Prostate gland (tissue), 2 donors: ENCODE results near the gene FAM50B. TPM values are rescaled to one million over a fixed set of nuclear protein-coding genes. Genes with fewer than 3 reads are reported as not detected.
A peak's percentile ranks its signal among the peaks of the same experiment; 100 is the strongest.

ENCODE experiments used
- DNase-seq: peaks from one replicate; pipeline ENCODE4 v3.0.0-alpha.2; 2019; ENCODE audit warnings: low spot score
- H3K27ac ChIP-seq, 2 donors: fragments of 200-600 bp; sonication (generic); 2 replicates each; pipeline ENCODE4 v1.5.1; 2017 to 2019
- H3K27me3 ChIP-seq: fragments of 200-600 bp; sonication (generic); replicated peaks from 2 replicates; pipeline ENCODE4 v1.5.1; 2019; ENCODE audit not compliant: insufficient read depth
- H3K36me3 ChIP-seq, 2 donors: fragments of 200-600 bp; sonication (generic); 1 replicate in 1 of 2; 2 replicates in 1 of 2; pipeline versions ENCODE4 v1.5.1 to v1.8.1; 2017 to 2019
- H3K4me1 ChIP-seq: fragments of 200-600 bp; sonication (generic); replicated peaks from 2 replicates; pipeline ENCODE4 v1.5.1; 2019
- H3K4me3 ChIP-seq, 2 donors: fragments of 200-600 bp; sonication (generic); 2 replicates each; pipeline ENCODE4 v1.5.1; 2017 to 2019
- H3K9me3 ChIP-seq: fragments of 200-600 bp; sonication (generic); 2 replicates; pipeline ENCODE4 v1.5.1; 2017
- POLR2A ChIP-seq: fragments of 450-650 bp; IDR thresholded peaks from one replicate; pipeline ENCODE4 v1.6.1; 2016; ENCODE audit warnings: antibody characterized with exemption, mild to moderate bottlenecking
- POLR2AphosphoS5 ChIP-seq: sonication (generic); formaldehyde crosslinking; IDR thresholded peaks from one replicate; pipeline ENCODE4 v1.6.1; 2017; ENCODE audit warnings: antibody characterized with exemption
- WGBS: methylation state at CpG from one replicate; pipeline ENCODE4 v1.1.5; 2018; 5-methylcytosine and 5-hydroxymethylcytosine counted together
- intact Hi-C: fragments of 100-400 bp; cut with DNase I; formaldehyde crosslinking; loops from one replicate; pipeline ENCODE4 v1.14.2; 2022
- total RNA-seq, 2 donors: library from RNA; depleted of rRNA; stranded (reverse); fragments of >200 nt; gene quantifications; one replicate each; pipeline ENCODE4 v1.1.0, GENCODE V29; 2016
- TF ChIP-seq, protein P1 (sequence below), 4 experiments: fragments of 200-600 bp in 2 of 4; fragments of 450-650 bp in 2 of 4; sonication (generic) in 2 of 4; IDR thresholded peaks; 1 replicate in 3 of 4; 2 replicates in 1 of 4; pipeline ENCODE4 v1.5.1; 2016 to 2019; ENCODE audit warnings: antibody characterized with exemption in 4 of 4, mild to moderate bottlenecking in 2 of 4, moderate library complexity in 2 of 4

The FAM50B gene, protein sequence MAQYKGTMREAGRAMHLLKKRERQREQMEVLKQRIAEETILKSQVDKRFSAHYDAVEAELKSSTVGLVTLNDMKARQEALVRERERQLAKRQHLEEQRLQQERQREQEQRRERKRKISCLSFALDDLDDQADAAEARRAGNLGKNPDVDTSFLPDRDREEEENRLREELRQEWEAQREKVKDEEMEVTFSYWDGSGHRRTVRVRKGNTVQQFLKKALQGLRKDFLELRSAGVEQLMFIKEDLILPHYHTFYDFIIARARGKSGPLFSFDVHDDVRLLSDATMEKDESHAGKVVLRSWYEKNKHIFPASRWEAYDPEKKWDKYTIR
- 10 to 100 TPM; 14.2 to 36.4 TPM for total RNA-seq

DNA sequence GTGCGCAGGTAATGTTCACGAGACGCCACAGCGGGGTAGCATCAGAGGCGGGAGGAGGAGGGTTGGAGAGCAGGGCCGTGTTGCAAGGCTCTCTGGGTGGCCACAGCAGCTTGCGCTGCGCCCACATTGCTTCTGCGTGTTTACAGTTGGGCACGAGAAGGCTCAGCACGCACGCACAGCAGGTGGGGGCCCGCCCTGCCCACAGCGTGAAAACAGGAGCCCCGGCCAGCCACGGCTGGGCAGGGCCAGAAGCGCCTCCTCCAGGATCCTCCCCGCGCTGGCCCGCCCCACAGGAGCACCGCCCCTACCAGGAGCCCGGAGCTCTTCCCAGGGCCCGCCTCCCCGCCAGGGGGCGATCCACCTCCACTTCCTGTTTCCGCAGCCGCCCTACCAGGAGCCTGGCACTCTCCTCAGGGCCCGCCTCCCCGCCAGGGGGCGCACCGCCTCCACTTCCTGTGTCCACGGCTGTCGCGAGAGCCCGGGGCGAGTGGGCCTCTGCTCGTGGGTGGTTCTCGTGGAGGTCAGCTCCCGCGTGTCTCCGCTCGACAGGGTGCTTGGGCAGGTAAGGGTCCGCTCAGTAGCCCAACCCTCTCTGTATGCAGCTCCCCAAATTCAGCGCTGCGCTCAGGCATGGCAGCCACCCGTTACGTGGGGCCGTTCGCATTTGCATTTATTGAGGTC, at the start of gene FAM50B:
TSS of gene FAM50B (plus strand) at position 449 of the 681 bp plus-strand sequence. CDS start 439 bp downstream, outside the sequence.
- Histone ChIP-seq H3K27ac (peak within 1 kb of the TSS; percentile 47 to 64), H3K4me3 (peak within 1 kb of the TSS; percentile 31 to 38), H3K36me3 (no peaks in the 10 kb centered on the region), H3K4me1 (no peaks in the 10 kb centered on the region), H3K9me3 (no peaks in the 10 kb centered on the region), H3K27me3 (no peaks in the 10 kb centered on the region)
- TF ChIP-seq, protein P1, sequence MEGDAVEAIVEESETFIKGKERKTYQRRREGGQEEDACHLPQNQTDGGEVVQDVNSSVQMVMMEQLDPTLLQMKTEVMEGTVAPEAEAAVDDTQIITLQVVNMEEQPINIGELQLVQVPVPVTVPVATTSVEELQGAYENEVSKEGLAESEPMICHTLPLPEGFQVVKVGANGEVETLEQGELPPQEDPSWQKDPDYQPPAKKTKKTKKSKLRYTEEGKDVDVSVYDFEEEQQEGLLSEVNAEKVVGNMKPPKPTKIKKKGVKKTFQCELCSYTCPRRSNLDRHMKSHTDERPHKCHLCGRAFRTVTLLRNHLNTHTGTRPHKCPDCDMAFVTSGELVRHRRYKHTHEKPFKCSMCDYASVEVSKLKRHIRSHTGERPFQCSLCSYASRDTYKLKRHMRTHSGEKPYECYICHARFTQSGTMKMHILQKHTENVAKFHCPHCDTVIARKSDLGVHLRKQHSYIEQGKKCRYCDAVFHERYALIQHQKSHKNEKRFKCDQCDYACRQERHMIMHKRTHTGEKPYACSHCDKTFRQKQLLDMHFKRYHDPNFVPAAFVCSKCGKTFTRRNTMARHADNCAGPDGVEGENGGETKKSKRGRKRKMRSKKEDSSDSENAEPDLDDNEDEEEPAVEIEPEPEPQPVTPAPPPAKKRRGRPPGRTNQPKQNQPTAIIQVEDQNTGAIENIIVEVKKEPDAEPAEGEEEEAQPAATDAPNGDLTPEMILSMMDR (IDR thresholded peaks at IDR 0.05), result peak; percentile 93 to 98 (median 96)
- TF ChIP-seq POLR2AphosphoS5, result peak; percentile 70
- peak; percentile 48 for TF ChIP-seq POLR2A
- DNase-seq, result peak; percentile 90
- intact Hi-C loops, result loop anchor here (1.0 to 2.0 kb wide), 2 partner anchors 84 to 98 kb away; partner anchors contain the start of gene PXDC1
- 61% methylated on average over 48 of the region's 49 CpGs for WGBS

DNA sequence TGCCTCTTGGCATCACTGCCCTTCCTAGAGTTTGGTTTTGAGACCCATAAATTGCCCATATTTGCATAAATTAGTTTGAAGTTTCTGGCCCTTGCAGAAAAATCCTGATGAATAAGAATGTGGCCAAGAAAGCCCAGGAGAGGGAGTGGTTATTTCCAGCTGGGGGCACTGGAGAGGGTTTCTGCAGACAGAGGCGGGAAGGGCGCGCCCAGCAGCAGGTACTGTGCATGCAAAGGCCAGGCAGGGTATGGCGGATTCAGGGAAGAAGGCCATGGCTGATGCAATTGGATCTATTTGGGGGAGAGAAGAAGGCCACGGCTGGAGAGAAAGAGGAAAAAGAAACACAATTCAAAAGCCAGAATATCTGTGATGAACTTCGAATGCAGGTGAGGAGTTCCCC, 49.5 kb upstream of the FAM50B start:
- Histone ChIP-seq H3K27me3 (no peaks in the 10 kb centered on the region), H3K4me1 (no peaks in the 10 kb centered on the region), H3K9me3 (no peaks in the 10 kb centered on the region), H3K36me3 (no peaks in the 10 kb centered on the region), H3K4me3 (no peak overlapping the region), H3K27ac (no peak overlapping the region)
- TF ChIP-seq POLR2AphosphoS5 (no peak), POLR2A (no peak)
- TF ChIP-seq, protein P1 (IDR thresholded peaks at IDR 0.05), result no peak
- DNase-seq, result no peak
- intact Hi-C loops, result no loop called here
- WGBS, result 92% methylated on average over 6 of the region's 6 CpGs

DNA sequence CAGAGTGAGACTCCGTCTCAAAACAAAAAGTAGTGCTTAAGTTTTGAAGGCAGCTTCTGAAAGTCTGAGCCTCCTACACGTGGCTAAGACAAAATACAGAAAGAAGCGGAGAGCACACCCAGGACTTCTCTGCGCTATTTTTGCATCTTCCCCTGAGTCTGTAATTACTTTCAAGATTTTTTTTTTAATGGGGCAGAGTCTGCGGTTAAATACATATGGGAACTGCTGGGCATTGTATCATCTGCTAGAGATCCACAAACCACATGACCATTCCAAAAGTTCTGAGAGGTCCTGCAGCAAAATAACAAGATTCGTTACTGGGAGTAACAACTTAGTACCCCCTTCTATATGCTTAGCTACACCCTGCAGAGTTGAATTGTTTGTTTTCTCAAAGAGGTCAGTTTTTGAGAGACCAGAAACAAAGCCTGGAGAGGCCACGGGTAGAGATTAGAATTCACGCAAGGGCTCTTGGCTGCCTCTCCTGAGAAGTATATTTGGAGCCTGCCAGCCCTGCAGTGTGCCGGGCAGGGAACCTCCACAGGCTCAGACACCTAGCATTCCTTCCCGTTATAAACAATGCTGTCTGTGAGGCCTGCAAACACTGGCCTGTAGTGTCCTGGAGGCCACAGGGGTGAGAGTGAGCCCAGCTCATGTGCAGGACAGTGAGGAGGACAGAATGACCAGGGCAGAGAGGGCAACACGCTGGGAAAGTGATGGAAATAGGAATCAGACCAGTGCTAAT, 48.2 kb upstream of the FAM50B start:
- intact Hi-C loops, result no loop called here
- no peak for DNase-seq
- TF ChIP-seq, protein P1 (IDR thresholded peaks at IDR 0.05), result no peak
- WGBS, result 67% methylated on average over 11 of the region's 11 CpGs
- Histone ChIP-seq H3K36me3 (no peaks in the 10 kb centered on the region), H3K27ac (no peak overlapping the region), H3K4me3 (no peak overlapping the region), H3K27me3 (no peaks in the 10 kb centered on the region), H3K9me3 (no peaks in the 10 kb centered on the region), H3K4me1 (no peaks in the 10 kb centered on the region)

DNA sequence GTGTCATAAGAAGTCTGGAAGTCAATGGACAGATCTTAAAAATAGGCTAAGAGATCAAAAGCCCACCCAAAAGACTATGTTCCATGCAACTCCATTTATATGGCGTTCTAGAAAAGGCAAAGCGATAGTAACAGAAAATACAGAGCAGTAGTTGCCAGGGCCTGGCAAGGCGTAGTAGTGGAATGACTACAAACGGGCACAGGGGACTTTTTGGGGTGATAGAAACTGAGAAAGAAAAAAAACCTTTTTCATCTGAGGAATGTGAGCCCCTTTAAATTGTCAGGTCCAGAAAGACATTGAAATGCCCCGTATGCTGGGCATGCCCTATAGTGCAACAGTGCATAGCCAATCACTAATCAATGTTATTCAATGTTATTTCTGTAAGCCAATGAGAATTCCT, 47.2 kb upstream of the FAM50B start:
- intact Hi-C loops, result loop anchor here (2.0 kb wide), 1 partner anchor 49 kb away; no protein-coding TSS in a partner anchor
- Histone ChIP-seq H3K27me3 (no peaks in the 10 kb centered on the region), H3K36me3 (no peaks in the 10 kb centered on the region), H3K9me3 (no peaks in the 10 kb centered on the region), H3K4me3 (no peak overlapping the region), H3K27ac (no peak overlapping the region), H3K4me1 (no peaks in the 10 kb centered on the region)
- TF ChIP-seq POLR2A, result no peak
- TF ChIP-seq, protein P1 (IDR thresholded peaks at IDR 0.05), result no peak
- TF ChIP-seq POLR2AphosphoS5, result no peak
- no peak for DNase-seq
- WGBS, result 93% methylated on average over 5 of the region's 5 CpGs
